Gastroesophageal sphincter (tissue), 3 donors: Measurements from ENCODE around the gene BCL2A1.

Source experiments
- POLR2A ChIP-seq, 2 donors: fragments of 450-650 bp; IDR thresholded peaks; one replicate each; pipeline ENCODE4 v1.6.1; 2017; ENCODE audit warnings: antibody characterized with exemption in 2 of 2, mild to moderate bottlenecking in 2 of 2, moderate library complexity in 1 of 2
- POLR2AphosphoS5 ChIP-seq: sonication (generic); formaldehyde crosslinking; IDR thresholded peaks from one replicate; pipeline ENCODE4 v1.6.1; 2017; ENCODE audit warnings: antibody characterized with exemption
- TF ChIP-seq, protein P1 (sequence below), 4 experiments: fragments of 200-600 bp in 2 of 4; fragments of 450-650 bp in 2 of 4; sonication (generic) in 1 of 4; IDR thresholded peaks; one replicate each; pipeline ENCODE4 v1.5.1; 2017 to 2019; ENCODE audit warnings: antibody characterized with exemption in 4 of 4, mild to moderate bottlenecking in 2 of 4, moderate library complexity in 2 of 4

DNA sequence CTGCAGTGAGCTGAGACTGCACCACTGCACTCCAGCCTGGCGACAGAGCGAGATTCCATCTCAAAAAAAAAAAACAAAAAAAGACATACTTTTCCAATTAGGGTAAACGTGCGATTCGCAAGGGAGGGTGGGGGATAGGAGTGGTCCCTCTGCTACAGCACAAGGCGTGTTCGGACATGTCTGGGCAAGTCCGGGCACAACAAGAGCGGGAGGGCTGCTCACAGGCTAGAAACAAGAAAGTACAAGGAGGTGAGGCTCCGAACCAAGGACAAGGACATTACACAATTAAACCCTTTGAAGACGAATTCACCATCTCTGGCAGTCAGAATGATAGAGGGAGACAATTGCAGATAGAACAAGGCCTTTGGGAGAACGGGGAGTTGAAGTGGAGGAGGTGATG, 32.2 kb upstream of the BCL2A1 start:
- TF ChIP-seq POLR2A (IDR thresholded peaks at IDR 0.05) (no peak), POLR2AphosphoS5 (no peak)
- TF ChIP-seq, protein P1, sequence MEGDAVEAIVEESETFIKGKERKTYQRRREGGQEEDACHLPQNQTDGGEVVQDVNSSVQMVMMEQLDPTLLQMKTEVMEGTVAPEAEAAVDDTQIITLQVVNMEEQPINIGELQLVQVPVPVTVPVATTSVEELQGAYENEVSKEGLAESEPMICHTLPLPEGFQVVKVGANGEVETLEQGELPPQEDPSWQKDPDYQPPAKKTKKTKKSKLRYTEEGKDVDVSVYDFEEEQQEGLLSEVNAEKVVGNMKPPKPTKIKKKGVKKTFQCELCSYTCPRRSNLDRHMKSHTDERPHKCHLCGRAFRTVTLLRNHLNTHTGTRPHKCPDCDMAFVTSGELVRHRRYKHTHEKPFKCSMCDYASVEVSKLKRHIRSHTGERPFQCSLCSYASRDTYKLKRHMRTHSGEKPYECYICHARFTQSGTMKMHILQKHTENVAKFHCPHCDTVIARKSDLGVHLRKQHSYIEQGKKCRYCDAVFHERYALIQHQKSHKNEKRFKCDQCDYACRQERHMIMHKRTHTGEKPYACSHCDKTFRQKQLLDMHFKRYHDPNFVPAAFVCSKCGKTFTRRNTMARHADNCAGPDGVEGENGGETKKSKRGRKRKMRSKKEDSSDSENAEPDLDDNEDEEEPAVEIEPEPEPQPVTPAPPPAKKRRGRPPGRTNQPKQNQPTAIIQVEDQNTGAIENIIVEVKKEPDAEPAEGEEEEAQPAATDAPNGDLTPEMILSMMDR (IDR thresholded peaks at IDR 0.05) = no peak
